T-helper 22 cell (primary cell): ENCODE measurements around the gene MON1B.
"Not testable (repeated sequence)": the region's sequence is repeated elsewhere in the genome, so short reads cannot be mapped to it uniquely, and the experiment has no call there.

ENCODE experiments used
- DNase-seq: peaks from one replicate; pipeline ENCODE4 v3.0.0-alpha.2; 2020; ENCODE audit warnings: low read depth

MON1B gene

GRCh38 chr16:77197747-77198146 lies 6.8 kb downstream of the MON1B start:
- no peak for DNase-seq

GRCh38 chr16:77199211-77199610 lies 8.2 kb downstream of the MON1B start, which contains the start of gene SYCE1L:
Gene SYCE1L (plus strand): TSS chr16:77199408. CDS start chr16:77199452, 44 bp downstream.
- DNase-seq = no peak

GRCh38 chr16:77206533-77206932 lies 15.5 kb downstream of the MON1B start:
- no peak for DNase-seq

- DNase-seq = no peak
Measured at GRCh38 chr16:77207030-77207429, 16.0 kb downstream of the MON1B start.

- no peak for DNase-seq
Measured at GRCh38 chr16:77208382-77208781, 17.4 kb downstream of the MON1B start.

DNA sequence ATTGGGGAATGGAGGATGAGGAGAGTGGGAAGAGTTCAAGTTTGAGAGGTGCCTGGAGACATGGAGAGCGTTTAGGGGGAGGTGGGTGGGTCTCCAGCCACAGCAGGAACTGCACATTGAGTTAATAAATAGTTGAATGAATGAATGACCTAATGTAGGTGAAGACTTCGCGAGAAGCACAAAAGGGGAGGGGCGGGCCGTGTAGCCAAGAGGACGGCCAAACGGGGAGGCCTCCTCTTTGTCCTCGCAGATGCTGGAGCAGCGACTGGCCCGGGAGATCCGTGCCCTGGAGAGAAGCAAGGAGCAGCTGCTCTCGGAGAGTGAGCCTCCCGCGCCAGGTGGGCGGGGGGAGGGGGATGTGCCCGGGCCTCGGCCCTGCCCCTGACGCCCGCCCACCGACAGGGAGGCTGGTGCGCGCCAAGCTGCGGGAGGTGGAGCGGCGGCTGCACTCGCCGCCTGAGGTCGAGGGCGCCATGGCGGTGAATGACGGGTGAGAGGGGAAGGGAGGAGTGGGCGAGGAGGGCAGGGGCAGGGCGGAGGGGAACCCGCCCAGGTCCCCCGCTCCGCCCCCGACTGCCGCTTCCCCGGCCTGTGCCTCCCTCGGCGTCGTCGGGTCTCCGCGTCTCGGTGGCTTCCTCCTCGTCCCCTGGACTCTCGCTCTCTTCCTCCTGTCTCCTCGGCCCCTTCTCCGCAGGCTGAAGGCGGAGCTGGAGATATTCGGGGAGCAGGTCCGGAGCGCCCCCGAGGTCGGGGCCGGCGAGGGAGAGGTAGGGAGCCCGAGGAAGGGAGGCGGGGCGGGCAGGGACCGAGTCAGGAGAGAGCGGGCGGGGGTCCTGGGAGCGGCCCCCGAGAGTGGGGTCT lies 21.1 kb downstream of the MON1B start:
- DNase-seq = peak; percentile 71

DNA sequence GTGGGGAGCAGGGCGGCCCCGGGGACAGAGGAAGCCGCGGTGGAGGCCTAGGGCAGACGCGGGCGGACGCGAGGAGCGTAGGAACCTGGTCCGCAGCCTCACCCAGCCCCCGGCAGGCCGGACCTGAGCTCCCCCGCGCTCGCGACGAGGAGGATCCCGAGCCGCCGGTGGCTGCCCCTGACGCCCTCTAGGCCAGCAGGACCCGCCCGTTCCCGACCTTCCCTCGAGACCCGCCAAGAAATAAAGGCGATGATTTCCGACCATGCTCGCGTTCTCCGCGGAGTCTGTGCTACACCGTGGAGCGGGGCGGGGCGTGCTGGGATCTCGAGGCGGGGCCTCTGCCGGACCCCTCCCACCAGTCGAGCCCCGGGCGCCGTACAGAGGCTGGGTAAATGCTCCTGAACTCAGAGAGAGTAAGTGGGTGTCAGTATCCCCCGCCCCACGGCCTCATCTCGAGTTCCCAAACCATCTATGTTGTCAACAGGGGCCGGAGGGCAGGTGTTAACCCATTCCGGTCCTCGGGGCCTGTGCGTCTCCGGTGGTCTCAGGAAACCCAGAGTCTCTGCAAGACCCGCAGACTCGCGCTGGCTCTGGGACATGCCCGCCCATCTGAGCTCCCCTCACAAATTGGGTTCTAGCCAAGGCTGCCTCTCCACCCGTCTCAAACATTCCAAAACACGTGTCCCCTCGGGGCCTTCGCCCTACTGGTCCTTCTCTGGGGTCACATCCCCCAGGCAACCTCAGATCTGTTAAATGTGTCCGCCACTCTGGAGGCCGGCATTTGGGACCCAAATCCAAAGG lies 22.0 kb downstream of the MON1B start:
- peak; percentile 34 for DNase-seq

DNA sequence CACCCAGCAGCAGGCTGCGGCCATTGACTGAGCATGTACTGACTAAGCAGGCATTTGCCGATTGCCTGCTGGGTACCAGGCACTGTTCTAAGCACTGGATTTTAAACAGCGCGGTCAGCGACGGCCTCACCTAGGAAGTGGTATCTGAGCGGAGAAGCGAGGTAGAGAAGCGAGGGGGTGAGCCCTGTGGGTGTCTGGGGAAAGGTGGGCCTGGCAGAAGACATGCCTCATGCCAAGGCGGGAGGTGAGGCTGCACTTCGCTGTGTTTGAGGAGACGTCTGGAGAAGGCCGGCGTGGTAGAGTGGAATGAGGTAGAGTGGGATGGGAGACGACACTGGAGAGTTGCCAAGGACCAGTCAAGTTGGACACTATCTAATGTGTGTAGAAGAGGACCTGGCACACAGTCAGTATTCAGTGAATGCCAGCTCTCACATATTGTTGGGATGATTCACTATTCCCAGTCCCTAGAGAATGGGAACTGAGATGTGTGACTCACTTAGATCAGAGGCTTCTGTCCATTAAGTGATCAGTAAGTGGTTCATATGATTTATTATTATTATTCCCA lies 22.6 kb downstream of the MON1B start:
- DNase-seq = no peak

DNA sequence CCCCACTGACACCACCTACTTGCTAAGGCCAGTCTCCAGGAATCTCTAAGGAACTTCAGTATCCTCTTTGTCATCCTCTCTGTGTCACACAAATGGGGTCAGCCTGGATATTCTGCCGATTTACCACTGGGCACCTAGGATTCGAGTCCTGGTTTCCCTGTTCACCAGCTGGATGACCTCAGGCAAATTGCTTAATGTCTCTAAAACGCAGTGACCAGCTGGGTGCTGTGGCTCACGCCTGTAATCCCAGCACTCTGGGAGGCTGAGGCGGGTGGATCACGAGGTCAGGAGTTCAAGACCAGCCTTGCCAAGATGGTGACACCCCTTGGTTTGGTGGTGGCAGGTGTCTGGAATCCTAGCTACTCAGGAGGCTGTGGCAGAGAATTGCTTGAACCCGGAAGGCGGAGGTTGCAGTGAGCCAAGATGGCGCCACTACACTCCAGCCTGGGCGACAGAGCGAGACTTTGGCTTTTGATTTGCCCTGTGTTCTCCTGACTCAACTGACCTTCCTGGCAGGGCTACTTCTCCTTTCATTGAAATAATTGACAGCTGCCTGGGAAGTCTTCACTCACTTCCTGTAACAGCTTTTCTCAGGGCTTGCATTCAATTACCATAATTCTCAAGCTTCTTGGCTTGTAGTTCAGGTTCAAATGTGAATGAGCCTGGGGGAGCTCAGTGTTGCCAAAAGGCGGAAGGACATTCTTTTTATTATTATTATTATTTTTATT lies 23.6 kb downstream of the MON1B start:
- DNase-seq = no peak

DNA sequence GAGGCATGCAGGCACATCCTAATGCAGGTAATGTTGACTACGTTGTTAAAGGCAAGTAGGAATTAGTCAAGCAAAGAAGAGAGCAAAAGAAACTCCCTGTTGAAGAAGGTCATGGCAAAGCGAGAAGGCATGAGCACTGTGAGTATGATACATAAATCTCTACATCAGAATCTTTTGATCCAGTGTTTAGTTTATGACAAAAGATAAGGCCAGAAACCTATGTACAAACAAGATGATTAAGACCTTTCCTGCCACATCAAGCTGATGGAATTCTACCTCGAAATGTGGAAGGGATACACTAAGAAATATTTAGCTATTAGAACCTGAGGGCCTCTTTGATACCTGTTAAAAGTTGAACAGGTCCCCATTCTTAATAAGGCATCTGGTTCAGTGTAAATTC lies 28.4 kb downstream of the MON1B start:
- no peak for DNase-seq

DNA sequence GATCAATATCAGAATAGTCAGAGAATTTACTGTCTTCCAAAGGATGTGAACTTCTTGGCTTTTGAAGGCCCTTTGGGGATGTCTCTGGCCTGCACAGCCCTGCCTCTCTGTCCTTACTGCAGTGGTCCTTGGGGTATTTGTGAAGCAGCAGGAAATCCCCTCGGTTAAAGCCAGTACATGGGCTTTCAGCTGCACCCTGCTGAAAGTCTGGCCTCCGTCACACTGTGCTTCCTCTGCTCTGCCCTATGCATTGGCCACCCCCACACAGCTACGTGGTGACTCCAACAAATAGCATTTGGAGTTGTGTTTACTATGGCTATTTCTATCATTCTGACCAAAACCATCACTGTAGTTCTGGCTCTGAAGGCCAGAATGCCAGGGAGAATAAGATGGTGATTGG lies 29.4 kb downstream of the MON1B start:
- no peak for DNase-seq

DNA sequence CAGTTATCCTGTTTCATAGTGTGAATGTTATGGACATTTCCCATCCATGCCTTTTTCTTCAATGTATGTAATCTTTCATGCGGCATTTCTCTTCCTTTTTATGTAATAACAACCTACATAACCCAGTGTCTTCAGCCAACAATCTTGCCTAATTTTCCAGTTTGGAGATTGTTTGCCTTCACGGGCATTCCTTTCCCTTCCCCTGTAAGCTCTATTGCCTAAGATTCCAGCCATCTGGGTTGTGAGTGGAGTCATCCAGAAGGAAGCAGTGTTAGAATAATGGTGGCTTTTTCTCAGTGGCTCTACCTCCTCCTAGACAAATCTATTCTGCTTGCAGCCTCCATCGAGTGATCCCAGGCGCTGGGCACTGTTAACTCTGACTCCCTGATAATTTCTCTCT lies 30.5 kb downstream of the MON1B start:
- no peak for DNase-seq

GRCh38 chr16:77223184-77223583 lies 32.2 kb downstream of the MON1B start:
- DNase-seq = no peak

GRCh38 chr16:77225182-77225581 lies 34.2 kb downstream of the MON1B start:
- no peak for DNase-seq

DNA sequence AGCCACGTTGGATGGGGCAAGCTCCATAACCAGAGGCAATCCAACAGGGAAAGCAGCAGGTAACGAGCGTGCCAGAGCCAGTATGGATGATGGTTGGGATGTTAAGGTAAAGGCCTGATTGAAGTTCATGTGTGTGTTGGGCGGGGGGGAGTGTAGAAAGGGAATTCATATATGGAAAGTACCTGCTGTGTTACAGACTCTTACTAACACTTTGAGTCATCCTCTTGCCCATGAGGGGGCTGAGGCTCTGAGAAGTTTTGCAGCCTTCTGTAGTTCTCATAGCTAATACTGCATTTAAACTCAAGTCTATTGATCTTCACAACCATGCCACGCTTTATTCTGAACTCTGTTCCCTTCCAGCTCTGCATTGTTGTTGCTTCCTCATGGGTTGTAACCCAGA lies 36.8 kb downstream of the MON1B start:
- no peak for DNase-seq

GRCh38 chr16:77231047-77231446 lies 40.1 kb downstream of the MON1B start:
- DNase-seq = no peak

DNA sequence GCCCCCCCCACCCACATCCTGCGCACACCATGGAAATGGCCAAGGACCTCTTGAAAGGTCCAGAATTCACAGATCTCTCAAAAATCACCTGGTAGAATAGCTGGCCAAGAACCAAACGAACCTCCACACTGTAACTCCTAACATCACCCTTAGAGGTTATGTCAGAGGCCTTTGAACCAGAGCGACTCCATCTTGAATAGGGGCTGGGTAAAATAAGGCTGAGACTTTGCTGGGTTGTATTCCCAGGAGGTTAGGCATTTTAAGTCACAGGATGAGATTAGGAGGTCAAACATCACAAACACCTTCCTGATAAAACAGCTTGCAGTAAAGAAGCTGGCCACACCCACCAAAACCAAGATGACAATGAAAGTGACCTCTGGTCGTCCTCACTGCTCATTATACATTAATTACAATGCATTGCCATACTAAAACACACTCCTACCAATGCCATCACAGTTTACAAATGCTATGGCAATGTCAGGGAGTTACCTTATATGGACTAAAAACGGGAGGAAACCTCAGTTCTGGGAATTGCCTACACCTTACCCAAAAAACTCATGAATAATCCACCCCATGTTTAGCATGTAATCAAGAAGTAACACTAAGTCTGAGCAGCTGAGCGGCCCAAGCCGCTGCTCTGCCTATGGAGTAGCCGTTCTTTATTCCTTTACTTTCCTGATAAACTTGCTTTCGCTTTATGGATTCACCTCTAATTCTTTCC lies 43.0 kb downstream of the MON1B start:
- DNase-seq = no peak

DNA sequence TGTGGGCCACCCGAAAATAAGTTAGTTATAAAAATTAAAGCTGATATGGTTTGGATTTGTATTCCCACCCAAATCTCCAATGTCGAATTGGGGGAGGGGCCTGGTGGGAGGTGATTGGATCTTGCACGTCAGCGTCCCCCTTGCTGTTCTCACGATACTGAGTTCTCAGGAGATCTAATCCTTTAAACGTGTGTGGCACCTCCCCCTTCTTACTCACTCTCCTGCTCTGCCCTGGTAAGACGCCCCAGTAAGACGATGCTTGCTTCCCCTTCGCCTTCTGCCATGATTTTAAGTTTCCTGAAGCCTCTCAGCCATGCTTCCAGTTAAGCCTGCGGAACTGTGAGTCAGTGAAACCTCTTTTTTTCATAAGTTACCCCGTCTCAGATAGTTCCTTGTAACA lies 43.6 kb downstream of the MON1B start:
- DNase-seq = no peak

DNA sequence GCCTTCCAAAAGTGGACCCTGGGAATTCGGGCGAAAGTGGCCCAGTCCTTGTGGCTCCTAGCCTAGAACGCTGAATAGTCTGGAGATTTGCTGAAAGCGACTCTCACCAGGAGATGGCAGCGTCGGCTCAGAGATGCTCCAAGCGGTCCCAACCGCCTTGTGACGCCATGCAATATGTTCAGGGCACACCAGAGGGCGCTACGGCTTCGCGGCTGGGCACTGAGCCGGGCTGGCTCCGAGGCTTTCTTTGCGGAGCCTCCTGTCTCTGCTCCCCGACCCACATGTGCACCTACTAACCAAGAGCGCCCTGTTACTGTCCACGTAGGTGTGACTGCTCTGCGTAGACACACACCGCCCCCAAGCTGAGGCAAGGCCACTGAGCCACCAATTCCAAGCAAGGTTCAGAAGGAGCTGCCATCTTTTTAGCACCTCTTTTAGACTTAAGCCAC lies 45.1 kb downstream of the MON1B start:
- DNase-seq = peak; percentile 63

- no peak for DNase-seq
Measured at GRCh38 chr16:77238593-77238992, 47.6 kb downstream of the MON1B start.

DNA sequence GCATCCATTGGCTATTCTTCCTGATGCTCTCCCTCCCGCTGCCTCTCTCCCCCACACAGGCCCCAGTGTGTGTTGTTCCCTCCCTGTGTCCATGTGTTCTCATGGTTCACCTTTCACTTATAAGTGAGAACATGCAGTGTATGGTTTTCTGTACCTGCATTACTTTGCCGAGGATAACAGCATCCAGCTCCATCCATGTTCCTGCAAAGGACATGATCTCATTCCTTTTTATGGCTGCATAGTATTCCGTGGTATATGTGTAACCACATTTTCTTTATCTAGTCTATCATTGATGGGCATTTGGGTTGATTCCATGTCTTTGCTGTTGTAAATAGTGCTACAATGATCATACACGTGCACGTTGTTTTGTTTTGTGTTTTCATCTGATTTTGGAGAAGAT lies 51.5 kb downstream of the MON1B start:
- DNase-seq = not testable (repeated sequence)
